ENCODE results near the gene UIMC1. TPM values are rescaled to one million over a fixed set of nuclear protein-coding genes. Genes with fewer than 3 reads are reported as not detected.
A peak's percentile ranks its signal among the peaks of the same experiment; 100 is the strongest.

Gene UIMC1
- total RNA-seq, 2 donors from 2014 or later: 30.0 to 31.6 TPM

DNA sequence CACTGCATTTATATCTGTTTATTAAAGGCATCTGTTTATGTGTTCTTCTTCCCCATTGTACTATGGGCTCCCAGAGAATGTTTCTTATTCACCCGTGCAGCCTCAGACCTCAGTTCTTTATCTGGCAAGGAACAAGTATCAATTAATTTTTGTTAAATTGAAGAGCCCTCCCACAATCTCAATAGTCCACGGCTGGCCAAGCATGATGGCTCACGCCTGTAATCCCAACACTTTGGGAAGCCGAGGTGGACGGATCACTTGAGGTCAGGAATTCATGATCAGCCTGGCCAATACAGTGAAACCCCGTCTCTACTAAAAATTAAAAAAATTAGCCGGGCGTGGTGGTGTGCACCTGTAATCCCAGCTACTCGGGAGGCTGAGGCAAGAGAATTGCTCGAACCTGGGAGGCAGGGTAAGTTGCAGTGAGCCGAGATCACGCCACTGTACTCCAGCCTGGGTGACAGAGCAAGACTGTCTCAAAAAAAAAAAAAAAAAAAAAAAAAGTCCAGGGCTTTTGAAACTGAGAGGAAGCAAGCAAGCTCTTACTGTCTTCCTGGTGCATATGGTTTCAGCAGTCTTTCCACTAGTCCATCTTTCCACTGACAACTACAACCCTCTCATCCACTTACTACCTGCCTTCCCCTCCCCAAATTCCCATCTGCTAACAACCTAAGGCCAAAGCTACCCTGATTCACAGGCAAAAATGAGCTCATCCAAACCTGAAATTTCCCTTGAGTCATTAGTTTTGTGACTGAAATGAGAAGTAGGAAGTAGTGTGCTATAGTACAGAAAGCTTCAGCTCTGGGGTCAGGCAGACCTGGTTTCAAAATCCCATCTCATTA lies 105.1 kb downstream of the UIMC1 start:
- H3K4me3 ChIP-seq: no peak overlapping the region
- H3K27ac ChIP-seq: no peak overlapping the region
- intact Hi-C loops (cut with DNase I): no loop called here

DNA sequence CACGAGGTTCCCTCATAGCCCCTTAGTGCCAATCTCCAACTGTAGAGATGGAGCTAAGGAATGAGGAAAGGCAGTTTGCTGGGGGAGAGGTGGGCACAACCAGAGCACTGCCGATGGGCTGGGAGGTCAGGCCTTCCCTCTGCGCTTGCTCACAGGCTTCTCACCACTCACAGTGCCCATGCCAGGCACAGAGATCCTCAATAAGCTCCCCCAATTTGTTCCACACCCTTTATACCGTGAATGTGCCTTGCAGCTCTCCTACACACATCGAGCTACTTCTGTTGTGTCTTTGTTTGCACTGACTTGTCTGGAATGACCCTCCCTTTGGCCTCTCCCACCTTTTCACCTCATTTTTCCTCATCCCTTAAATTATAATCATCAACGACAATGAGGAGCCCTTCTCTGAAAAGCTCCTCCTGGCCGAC lies 105.8 kb downstream of the UIMC1 start:
- Histone ChIP-seq H3K27ac (no peak overlapping the region), H3K36me3 (no peaks in the 10 kb centered on the region)

More for the DNA sequence above, 105.1 kb downstream of the UIMC1 start:
- no peaks in the 10 kb centered on the region for H3K27me3 ChIP-seq
- TF ChIP-seq, protein P1, sequence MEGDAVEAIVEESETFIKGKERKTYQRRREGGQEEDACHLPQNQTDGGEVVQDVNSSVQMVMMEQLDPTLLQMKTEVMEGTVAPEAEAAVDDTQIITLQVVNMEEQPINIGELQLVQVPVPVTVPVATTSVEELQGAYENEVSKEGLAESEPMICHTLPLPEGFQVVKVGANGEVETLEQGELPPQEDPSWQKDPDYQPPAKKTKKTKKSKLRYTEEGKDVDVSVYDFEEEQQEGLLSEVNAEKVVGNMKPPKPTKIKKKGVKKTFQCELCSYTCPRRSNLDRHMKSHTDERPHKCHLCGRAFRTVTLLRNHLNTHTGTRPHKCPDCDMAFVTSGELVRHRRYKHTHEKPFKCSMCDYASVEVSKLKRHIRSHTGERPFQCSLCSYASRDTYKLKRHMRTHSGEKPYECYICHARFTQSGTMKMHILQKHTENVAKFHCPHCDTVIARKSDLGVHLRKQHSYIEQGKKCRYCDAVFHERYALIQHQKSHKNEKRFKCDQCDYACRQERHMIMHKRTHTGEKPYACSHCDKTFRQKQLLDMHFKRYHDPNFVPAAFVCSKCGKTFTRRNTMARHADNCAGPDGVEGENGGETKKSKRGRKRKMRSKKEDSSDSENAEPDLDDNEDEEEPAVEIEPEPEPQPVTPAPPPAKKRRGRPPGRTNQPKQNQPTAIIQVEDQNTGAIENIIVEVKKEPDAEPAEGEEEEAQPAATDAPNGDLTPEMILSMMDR (IDR thresholded peaks at IDR 0.05): no peak
- no peak overlapping the region for H3K9ac ChIP-seq (ENCODE audit: low read depth in 2 of 2, low read length in 2 of 2)
- no peaks in the 10 kb centered on the region for H3K9me3 ChIP-seq
- H3K4me1 ChIP-seq: no peaks in the 10 kb centered on the region
- DNase-seq: no peak
- no peaks in the 10 kb centered on the region for H3K36me3 ChIP-seq

GRCh38 chr5:176899946-176900779 lies 106.4 kb downstream of the UIMC1 start:
- Histone ChIP-seq H3K4me3 (no peak overlapping the region), H3K9ac (ENCODE audit: low read depth in 2 of 2, low read length in 2 of 2) (no peak overlapping the region), H3K9me3 (no peaks in the 10 kb centered on the region), H3K27me3 (no peaks in the 10 kb centered on the region), H3K27ac (peak overlapping the region; percentile 37), H3K36me3 (no peaks in the 10 kb centered on the region), H3K4me1 (no peaks in the 10 kb centered on the region)
- TF ChIP-seq, protein P1 (IDR thresholded peaks at IDR 0.05): no peak
- intact Hi-C loops (cut with DNase I): no loop called here
- DNase-seq: no peak

More for the DNA sequence above, 105.8 kb downstream of the UIMC1 start:
- no peak overlapping the region for H3K4me3 ChIP-seq
- no peaks in the 10 kb centered on the region for H3K4me1 ChIP-seq
- intact Hi-C loops (cut with DNase I): no loop called here
- no peak overlapping the region for H3K9ac ChIP-seq (ENCODE audit: low read depth in 2 of 2, low read length in 2 of 2)
- no peaks in the 10 kb centered on the region for H3K9me3 ChIP-seq
- TF ChIP-seq, protein P1 (IDR thresholded peaks at IDR 0.05): no peak
- H3K27me3 ChIP-seq: no peaks in the 10 kb centered on the region
- DNase-seq: no peak

DNA sequence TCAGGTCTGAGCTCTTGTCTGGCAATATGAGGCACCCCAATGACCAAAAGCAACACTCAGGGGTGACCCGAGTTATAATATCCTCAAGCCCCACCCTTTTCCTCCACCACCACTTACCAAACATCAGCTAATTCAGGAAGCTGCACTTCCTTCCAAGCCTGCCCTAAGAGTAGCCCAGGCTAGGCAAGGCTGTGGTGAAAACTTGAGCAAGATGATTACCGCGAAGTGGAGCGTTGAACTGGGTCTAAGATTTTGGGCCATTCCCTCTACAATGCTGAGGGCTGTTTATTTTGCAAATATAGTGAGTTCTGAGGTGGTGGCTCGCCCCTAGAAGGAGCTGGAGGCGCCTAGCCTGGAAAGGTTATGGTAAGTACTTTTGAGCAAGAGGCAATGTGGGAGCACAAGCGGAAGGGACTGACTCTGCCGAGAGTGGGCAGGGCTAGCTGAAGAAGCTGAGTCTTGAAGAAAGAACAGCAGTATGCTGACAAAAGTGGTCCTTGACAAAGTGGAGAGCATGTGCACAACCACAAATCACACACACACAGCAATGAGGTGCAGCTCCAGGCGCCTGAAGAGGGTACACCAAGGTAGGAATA lies 107.2 kb downstream of the UIMC1 start, which contains the start of gene HK3:
Gene HK3, minus strand, starts transcription at position 51 of the 596 bp plus-strand sequence. CDS start 3,187 bp downstream, outside the sequence.
- H3K36me3 ChIP-seq: no peaks in the 10 kb centered on the region
- peak within 1 kb of the TSS; percentile 37 for H3K27ac ChIP-seq
- H3K9me3 ChIP-seq: no peaks in the 10 kb centered on the region
- H3K9ac ChIP-seq (ENCODE audit: low read depth in 2 of 2, low read length in 2 of 2): no peak within 1 kb of the TSS
- no peaks in the 10 kb centered on the region for H3K4me1 ChIP-seq
- H3K27me3 ChIP-seq: no peaks in the 10 kb centered on the region
- TF ChIP-seq, protein P1 (IDR thresholded peaks at IDR 0.05): no peak
- intact Hi-C loops (cut with DNase I): no loop called here
- no peak within 1 kb of the TSS for H3K4me3 ChIP-seq
- DNase-seq: no peak

- Histone ChIP-seq H3K36me3 (no peaks in the 10 kb centered on the region), H3K9me3 (no peaks in the 10 kb centered on the region), H3K27me3 (no peaks in the 10 kb centered on the region), H3K27ac (no peak overlapping the region), H3K4me3 (no peak overlapping the region), H3K9ac (ENCODE audit: low read depth in 2 of 2, low read length in 2 of 2) (no peak overlapping the region), H3K4me1 (no peaks in the 10 kb centered on the region)
- intact Hi-C loops (cut with DNase I): no loop called here
- TF ChIP-seq, protein P1 (IDR thresholded peaks at IDR 0.05): no peak
- DNase-seq: no peak
Measured at GRCh38 chr5:176897263-176897662, 109.3 kb downstream of the UIMC1 start.
